GM18867 (cell line): ENCODE measurements around the gene DVL2.

Experiments
- ATAC-seq: cut with Tn5 transposase; IDR thresholded peaks from one replicate; pipeline ENCODE4 v1.9.1; 2021; ENCODE audit warnings: mild to moderate bottlenecking, moderate library complexity; ENCODE audit not compliant: unreplicated experiment

DVL2 gene

GRCh38 chr17:7176107-7176840, 58.0 kb downstream of the DVL2 start:
- no peak for ATAC-seq
